GM12873 (cell line): ENCODE results near the gene TRIM38.
A peak's percentile ranks its signal among the peaks of the same experiment; 100 is the strongest.

Source experiments
- TF ChIP-seq, protein P1 (sequence below): IDR thresholded peaks from 2 replicates; pipeline ENCODE4 v1.5.1; 2012; ENCODE audit warnings: low read depth, mild to moderate bottlenecking, moderate library complexity, low read length, control low read depth; ENCODE audit not compliant: insufficient read depth; ENCODE audit errors: missing control alignments

TRIM38 gene

DNA sequence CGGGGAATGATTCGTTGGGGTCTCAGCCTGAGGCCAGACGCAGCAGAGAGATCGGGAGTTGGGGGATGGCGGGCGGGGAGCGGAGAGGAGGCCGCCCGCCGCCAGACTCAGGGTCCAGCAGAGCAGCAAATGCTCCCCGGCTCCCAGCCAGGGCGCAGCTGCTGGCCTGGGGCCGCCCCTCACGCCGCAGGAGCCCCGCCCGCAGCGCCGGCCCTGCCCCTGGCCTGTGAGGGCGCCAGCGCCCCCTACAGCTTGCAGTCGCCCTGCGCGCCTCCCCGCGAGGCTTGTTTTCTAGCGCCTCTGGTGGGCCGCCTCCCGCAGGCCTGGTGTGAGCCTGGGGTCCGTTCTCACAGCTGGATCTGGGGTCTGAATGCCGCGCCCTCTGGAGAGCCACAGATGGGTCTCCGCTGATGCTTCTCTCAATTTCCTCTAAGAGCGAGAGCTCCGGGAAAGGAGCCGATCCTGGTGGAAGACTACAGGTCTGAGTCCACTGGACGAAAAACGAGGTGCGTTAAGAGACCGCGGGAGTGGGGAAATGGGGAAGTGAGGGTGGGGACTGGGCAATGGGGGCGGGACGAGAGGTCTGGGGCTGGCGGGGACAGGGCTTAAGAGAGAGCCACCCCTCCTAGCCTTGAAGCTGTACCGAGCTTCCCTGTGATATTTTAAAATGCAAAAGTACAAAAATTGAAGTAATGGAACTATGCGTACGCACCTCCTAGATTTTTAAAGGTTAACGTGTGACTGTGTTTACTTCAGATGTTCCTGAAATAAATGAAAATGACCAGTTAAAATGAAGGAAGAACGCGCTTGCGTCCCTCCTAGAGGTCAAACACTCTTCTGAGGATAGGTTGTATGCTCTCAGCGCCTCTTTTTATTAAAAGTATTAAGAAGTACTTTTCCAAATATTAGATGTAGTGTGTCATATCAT, 30.1 kb downstream of the TRIM38 start:
- TF ChIP-seq, protein P1, sequence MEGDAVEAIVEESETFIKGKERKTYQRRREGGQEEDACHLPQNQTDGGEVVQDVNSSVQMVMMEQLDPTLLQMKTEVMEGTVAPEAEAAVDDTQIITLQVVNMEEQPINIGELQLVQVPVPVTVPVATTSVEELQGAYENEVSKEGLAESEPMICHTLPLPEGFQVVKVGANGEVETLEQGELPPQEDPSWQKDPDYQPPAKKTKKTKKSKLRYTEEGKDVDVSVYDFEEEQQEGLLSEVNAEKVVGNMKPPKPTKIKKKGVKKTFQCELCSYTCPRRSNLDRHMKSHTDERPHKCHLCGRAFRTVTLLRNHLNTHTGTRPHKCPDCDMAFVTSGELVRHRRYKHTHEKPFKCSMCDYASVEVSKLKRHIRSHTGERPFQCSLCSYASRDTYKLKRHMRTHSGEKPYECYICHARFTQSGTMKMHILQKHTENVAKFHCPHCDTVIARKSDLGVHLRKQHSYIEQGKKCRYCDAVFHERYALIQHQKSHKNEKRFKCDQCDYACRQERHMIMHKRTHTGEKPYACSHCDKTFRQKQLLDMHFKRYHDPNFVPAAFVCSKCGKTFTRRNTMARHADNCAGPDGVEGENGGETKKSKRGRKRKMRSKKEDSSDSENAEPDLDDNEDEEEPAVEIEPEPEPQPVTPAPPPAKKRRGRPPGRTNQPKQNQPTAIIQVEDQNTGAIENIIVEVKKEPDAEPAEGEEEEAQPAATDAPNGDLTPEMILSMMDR = peak; percentile 96

DNA sequence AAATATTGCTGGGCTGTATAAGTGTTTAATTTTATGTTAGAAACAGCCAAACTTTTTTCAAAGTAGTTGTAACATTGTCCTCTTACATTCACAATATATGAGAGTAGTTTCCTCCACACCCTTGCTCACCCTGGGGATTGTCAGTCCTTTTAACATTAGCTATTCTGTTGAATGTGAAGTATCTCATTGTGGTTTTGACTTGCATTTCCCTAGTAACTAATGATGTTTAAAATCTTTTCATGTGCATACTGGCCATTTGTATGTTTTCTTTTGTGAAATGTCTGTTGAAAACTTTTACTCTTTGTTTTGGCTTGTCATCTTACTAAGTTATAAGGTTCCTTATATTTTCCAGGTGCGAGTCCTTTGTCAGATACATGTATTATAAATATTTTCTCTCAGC, 32.9 kb downstream of the TRIM38 start:
- TF ChIP-seq, protein P1 = no peak

DNA sequence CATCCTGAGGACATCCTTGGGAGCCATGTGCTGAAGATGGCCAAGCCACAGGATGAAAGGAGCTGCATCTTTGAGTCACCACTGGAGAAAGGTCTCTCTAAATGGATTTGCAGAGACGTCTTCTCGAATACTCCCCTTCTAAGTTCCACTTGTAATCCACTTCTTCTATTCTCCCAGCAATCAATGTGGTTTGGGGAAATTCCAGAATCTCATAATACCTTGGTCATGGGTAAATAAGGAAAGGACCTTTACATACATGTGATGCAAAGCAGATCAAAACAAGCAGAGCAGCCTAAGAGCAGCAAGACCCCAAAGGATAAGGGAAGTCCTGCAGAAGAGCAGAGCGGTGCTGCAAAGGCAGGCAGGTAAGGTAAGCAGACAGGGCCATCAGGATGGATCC, 35.3 kb downstream of the TRIM38 start:
- TF ChIP-seq, protein P1 = no peak

DNA sequence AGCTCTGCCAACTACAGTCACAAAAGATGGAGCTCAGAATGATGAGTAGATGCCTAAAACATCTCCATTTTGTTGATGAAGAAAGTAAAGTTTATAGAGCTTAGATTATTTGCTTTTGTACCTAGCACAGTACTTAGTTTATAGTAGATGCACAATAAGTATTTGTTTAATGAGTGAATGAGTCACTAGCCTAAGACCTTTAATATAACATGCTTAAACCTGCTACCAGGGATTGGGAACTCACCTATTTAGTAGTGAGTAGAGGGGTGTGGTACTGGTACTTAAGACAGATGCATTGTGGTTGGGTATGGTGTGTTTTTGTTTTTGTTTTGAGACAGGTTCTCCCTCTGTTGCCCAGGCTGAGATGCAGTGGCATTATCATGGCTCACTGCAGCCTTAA, 35.8 kb downstream of the TRIM38 start:
- TF ChIP-seq, protein P1 = no peak

DNA sequence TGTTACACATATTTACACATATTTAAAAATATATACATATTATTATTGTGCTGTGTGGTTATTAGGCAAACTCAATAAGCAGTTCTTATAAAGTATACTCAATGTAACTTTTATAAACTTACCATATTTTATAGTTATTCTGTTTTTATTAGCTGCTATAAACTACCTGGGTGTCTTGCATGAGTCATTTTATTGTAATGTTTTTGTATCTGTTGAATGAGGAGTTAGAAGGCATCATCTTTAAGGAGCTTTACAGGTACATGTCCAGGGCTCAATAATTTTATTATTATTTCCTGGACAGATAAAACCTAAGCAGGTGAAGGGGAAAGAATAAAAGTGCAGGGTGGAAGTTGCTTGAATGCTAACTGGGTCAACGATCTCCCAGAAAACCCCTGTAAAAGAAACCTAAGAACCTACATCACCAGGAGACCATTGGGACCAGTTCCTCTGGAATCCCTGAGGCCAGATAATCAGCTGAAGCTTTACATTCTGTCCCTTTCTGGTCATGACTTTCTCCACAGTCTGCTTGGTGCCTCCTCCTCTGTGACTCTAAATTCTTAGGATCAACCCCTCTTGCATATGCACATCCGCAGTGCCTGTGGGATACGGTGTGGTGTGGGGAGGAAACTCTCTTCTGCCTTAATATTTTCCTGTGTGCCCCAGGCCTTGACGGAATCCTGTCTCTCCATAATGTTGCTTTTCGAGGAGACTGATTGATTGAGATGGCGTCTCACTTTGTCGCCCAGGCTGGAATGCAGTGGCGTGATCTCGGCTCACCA, 38.0 kb downstream of the TRIM38 start:
- TF ChIP-seq, protein P1 = no peak

DNA sequence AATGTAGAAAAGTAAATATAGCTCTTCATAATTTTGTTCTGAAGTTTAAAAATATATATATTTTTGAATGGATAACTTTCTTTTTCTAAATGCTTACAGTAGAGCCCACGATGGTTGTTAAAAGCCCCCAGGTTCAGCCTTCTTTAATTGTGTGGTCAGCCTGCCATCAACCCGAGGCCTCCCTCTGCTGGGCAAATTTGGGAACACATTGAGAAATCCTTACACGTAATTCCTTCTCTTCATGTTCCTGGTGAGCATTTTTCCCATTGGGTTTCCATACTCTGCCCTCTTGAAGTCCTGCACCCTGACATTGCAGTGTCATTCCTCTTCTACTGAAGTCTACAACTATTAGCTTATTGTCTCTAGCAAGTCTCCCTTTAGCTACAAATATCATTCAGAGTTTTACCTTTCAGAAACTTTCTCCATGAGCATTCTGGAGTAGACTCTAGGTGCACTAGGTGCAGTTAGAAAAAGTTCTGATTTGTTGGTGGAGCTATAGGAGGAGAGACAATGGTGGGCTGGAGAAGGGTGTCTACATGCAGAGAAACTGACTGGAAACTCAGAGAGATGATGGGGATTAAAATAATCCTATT, 40.6 kb downstream of the TRIM38 start:
- TF ChIP-seq, protein P1 = peak; percentile 82
